HG03342 (cell line): Measurements from ENCODE around the gene TRIM47.
A peak's percentile ranks its signal among the peaks of the same experiment; 100 is the strongest.
"Not testable (repeated sequence)": the region's sequence is repeated elsewhere in the genome, so short reads cannot be mapped to it uniquely, and the experiment has no call there.

ENCODE experiments used
- ATAC-seq: cut with Tn5 transposase; IDR thresholded peaks from one replicate; pipeline ENCODE4 v1.9.1; 2021; ENCODE audit warnings: mild to moderate bottlenecking, moderate library complexity; ENCODE audit not compliant: unreplicated experiment

Gene TRIM47

GRCh38 chr17:75892556-75893224 lies 14.3 kb upstream of the TRIM47 start:
- no peak for ATAC-seq

GRCh38 chr17:75891605-75892555 lies 13.5 kb upstream of the TRIM47 start:
- no peak for ATAC-seq

- ATAC-seq: no peak
These were observed 12.7 kb upstream of the TRIM47 start for GRCh38 chr17:75891022-75891604.

GRCh38 chr17:75889454-75889853 lies 11.1 kb upstream of the TRIM47 start:
- ATAC-seq: no peak

GRCh38 chr17:75888484-75888883 lies 10.1 kb upstream of the TRIM47 start:
- no peak for ATAC-seq

- ATAC-seq: not testable (repeated sequence)
These were observed 7.5 kb upstream of the TRIM47 start for GRCh38 chr17:75885860-75886259.

- ATAC-seq: no peak
These were observed 7.0 kb upstream of the TRIM47 start for GRCh38 chr17:75885431-75885830.

GRCh38 chr17:75881678-75882454 lies 3.5 kb upstream of the TRIM47 start:
- ATAC-seq: no peak

GRCh38 chr17:75880266-75880665 lies 1.9 kb upstream of the TRIM47 start:
- no peak for ATAC-seq

GRCh38 chr17:75877752-75878173 lies 618 bp downstream of the TRIM47 start:
- peak; percentile 60 for ATAC-seq

GRCh38 chr17:75876938-75877751 lies 1.2 kb downstream of the TRIM47 start:
- ATAC-seq: no peak

GRCh38 chr17:75876190-75876937 lies 2.0 kb downstream of the TRIM47 start:
- no peak for ATAC-seq

- ATAC-seq: no peak
These were observed 2.5 kb downstream of the TRIM47 start for GRCh38 chr17:75875940-75876189.

- ATAC-seq: no peak
These were observed 3.0 kb downstream of the TRIM47 start for GRCh38 chr17:75875182-75875939.

- no peak for ATAC-seq
These were observed 3.8 kb downstream of the TRIM47 start for GRCh38 chr17:75874323-75875181.

GRCh38 chr17:75873587-75874322 lies 4.6 kb downstream of the TRIM47 start:
- no peak for ATAC-seq
